ENCODE results near the gene ADCYAP1. TPM values are rescaled to one million over a fixed set of nuclear protein-coding genes. Genes with fewer than 3 reads are reported as not detected.

ADCYAP1 gene
- total RNA-seq, 1 experiment from 2014 or later: not detected

DNA sequence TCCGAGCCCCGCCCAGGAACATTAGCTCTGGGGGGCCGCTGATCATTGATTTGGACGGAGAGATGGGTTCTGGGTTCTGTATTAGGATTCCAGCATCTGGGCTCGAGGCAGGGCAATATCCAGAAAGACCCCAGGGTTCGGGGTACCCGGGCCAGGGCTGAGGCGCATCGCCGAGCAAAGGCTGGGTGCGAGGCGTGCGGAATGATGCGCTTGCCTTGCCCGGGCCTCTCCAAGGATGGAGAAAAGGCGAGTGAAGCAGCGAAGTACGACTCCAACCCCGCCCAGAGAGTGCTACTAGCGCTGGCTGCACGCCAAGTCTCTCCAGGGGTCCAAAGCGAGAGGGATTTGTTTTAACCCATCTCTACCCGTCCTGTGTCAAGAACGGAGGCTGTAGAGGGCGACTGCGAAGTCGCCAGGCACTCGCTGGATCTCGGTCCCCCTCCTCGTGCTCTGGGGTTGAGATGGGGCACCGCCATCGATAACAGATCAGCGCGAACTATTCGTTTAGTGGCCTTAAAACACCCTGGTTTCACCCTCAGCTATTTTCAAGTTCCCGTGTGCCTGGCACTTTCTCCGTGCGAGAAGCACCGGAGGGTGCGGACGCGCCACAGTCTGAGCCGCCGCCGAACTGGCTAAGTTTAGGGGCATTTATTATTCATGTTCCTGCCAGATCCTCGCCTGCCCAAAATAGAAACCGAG lies 1.9 kb downstream of the ADCYAP1 start:
- ChIA-PET POLR2A (ENCODE audit: unreplicated experiment) (no interaction called here), CTCF (no interaction called here)
- no peak for TF ChIP-seq CTCF (conservative IDR thresholded peaks at IDR 0.05)
- TF ChIP-seq EZH2 (IDR thresholded peaks at IDR 0.05; ENCODE audit: low read depth): no peak
- no TSS peak for BruUV-seq (replicated peaks)
- H4K20me1 ChIP-seq (ENCODE audit: insufficient read depth): no peaks in the 10 kb centered on the region
- H3K9me2 ChIP-seq (ENCODE audit: insufficient read depth): no peaks in the 10 kb centered on the region
- no peaks in the 10 kb centered on the region for H3K36me3 ChIP-seq (ENCODE audit: low read depth)
- no peak overlapping the region for H3K4me3 ChIP-seq
- intact Hi-C loops (cut with micrococcal nuclease; ENCODE audit: unreplicated experiment): no loop called here
- H3K27me3 ChIP-seq (ENCODE audit: insufficient read depth, low read depth): no peaks in the 10 kb centered on the region
- H3K9me3 ChIP-seq (ENCODE audit: insufficient read depth, low read depth): no peaks in the 10 kb centered on the region
- no peaks in the 10 kb centered on the region for H3K4me1 ChIP-seq (replicated peaks; ENCODE audit: insufficient read depth)
- H3F3A ChIP-seq (ENCODE audit: insufficient read depth, low read depth): no peaks in the 10 kb centered on the region
- no peak overlapping the region for H2AFZ ChIP-seq
- H3K4me2 ChIP-seq: no peak overlapping the region
- DNase-seq: no peak
- no peaks in the 10 kb centered on the region for H3K79me2 ChIP-seq (ENCODE audit: low read depth)
- H3K27ac ChIP-seq: no peak overlapping the region

GRCh38 chr18:907115-907884 lies 2.6 kb downstream of the ADCYAP1 start:
- no peak overlapping the region for H2AFZ ChIP-seq

More at GRCh38 chr18:907115-907884, 2.6 kb downstream of the ADCYAP1 start:
- no peak overlapping the region for H3K4me3 ChIP-seq
- no peaks in the 10 kb centered on the region for H3K27me3 ChIP-seq (ENCODE audit: insufficient read depth, low read depth)
- POLR2A ChIA-PET (ENCODE audit: unreplicated experiment): no interaction called here
- H3K27ac ChIP-seq: no peak overlapping the region
- BruUV-seq (replicated peaks): no TSS peak
- no peak for DNase-seq
- intact Hi-C loops (cut with micrococcal nuclease; ENCODE audit: unreplicated experiment): no loop called here
- no peaks in the 10 kb centered on the region for H3K4me1 ChIP-seq (replicated peaks; ENCODE audit: insufficient read depth)
- H3K9me2 ChIP-seq (ENCODE audit: insufficient read depth): no peaks in the 10 kb centered on the region
- no peak for TF ChIP-seq CTCF (conservative IDR thresholded peaks at IDR 0.05)
- TF ChIP-seq EZH2 (IDR thresholded peaks at IDR 0.05; ENCODE audit: low read depth): no peak
- no peaks in the 10 kb centered on the region for H3K36me3 ChIP-seq (ENCODE audit: low read depth)
- no peaks in the 10 kb centered on the region for H3K79me2 ChIP-seq (ENCODE audit: low read depth)
- H3K9me3 ChIP-seq (ENCODE audit: insufficient read depth, low read depth): no peaks in the 10 kb centered on the region
- H3K4me2 ChIP-seq: no peak overlapping the region
- CTCF ChIA-PET: no interaction called here
- no peaks in the 10 kb centered on the region for H4K20me1 ChIP-seq (ENCODE audit: insufficient read depth)
- H3F3A ChIP-seq (ENCODE audit: insufficient read depth, low read depth): no peaks in the 10 kb centered on the region
